22Rv1 (cell line): Measurements from ENCODE around the gene ANTKMT.

Experiments
- H3K27ac ChIP-seq: fragments of 450-650 bp; 2 replicates; pipeline ENCODE4 v1.5.1; 2017
- ZFX ChIP-seq: fragments of 450-650 bp; IDR thresholded peaks from 2 replicates; pipeline ENCODE4 v1.6.1; 2017; ENCODE audit warnings: antibody characterized with exemption, borderline replicate concordance
- TF ChIP-seq, protein P1 (sequence below): fragments of 450-650 bp; IDR thresholded peaks from 2 replicates; pipeline ENCODE4 v1.5.1; 2017; ENCODE audit warnings: mild to moderate bottlenecking

The ANTKMT gene

DNA sequence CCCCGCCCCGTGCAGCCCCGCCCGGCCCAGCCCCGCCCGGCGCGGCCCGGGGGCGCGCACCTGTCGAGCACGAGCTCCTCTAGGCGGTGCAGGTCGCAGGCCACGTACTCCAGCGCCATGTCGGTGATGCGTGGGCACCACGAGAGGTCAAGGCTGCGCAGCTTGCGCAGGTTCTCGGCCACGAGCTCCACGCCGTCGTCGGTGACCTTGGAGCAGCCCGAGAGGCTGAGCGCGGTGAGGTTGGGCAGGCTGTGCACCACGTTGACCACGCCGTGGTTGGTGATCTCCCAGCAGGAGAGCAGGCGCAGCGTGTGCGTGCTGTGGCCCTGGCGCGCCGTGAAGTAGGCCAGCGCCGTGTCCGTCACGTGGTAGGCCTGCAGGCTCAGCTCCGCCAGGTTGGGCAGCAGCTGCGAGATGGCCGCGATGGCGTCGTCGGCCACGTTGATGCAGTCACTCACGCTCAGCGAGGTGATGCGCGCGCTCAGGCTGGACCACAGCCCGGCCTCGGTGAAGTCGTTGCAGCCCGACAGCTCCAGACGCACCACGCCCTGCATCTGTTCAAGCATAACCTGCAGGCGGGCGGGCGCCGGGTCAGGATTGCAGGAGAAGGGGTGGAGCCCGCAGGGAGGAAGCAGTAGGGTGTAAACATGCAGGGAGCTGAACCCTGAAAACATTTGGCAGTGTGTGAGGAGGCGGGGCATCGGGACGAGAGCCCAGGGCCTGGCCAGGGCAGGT, 25.4 kb upstream of the ANTKMT start:
- H3K27ac ChIP-seq: peak overlapping the region; percentile 98
- TF ChIP-seq ZFX: no peak
- TF ChIP-seq, protein P1, sequence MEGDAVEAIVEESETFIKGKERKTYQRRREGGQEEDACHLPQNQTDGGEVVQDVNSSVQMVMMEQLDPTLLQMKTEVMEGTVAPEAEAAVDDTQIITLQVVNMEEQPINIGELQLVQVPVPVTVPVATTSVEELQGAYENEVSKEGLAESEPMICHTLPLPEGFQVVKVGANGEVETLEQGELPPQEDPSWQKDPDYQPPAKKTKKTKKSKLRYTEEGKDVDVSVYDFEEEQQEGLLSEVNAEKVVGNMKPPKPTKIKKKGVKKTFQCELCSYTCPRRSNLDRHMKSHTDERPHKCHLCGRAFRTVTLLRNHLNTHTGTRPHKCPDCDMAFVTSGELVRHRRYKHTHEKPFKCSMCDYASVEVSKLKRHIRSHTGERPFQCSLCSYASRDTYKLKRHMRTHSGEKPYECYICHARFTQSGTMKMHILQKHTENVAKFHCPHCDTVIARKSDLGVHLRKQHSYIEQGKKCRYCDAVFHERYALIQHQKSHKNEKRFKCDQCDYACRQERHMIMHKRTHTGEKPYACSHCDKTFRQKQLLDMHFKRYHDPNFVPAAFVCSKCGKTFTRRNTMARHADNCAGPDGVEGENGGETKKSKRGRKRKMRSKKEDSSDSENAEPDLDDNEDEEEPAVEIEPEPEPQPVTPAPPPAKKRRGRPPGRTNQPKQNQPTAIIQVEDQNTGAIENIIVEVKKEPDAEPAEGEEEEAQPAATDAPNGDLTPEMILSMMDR: no peak

- TF ChIP-seq ZFX: no peak
- TF ChIP-seq, protein P1: no peak
- 0 out of 2 replicates have a peak overlapping the region, but pooled peaks have one; percentile 27 for H3K27ac ChIP-seq
Observed at GRCh38 chr16:698911-699671, 21.9 kb upstream of the ANTKMT start.

DNA sequence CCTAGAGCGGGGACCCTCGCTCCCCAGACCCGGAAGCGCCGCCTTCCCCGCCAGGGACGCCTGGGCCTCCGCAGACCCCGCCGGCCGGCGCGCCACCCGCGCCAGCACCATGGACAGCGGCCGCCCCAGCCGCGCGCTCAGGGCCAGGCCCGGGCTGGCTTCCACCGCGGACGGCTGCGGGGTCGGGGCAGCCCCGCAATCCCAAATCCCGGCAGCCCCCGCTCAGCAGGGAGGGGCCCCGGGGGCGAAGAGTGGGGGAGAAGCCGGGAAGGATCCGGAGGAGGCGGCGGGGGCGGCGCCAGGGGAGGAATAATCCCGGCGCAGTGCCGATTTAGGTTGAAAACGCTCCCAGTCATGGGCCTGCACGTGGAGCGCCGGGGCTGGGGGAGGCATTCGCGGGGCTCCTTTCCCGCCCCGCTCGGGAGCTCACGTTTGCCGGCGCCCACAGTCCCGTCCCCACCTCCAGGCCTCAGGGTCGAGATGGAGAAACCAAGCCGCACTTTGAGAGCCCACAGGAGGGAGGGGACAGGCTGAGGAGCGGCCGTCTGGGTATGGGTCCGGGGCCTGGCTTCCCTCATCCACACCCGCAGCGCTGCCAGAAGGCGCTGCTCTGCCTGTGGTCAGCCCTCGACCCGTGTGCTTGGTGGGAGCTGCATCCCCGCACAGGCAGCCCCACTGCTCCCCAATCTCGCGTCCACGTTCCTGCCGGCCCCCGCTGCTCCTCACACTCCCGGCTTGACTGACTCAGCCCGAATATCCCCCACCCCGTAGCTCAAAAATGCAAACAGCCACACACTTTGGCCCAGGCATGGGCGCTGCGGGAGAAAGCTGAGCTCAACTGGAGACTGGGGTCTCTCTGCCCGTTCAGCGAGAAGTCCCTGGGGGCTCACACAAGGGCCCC, 20.0 kb upstream of the ANTKMT start:
- TF ChIP-seq ZFX: no peak
- TF ChIP-seq, protein P1: no peak
- no peak overlapping the region for H3K27ac ChIP-seq

DNA sequence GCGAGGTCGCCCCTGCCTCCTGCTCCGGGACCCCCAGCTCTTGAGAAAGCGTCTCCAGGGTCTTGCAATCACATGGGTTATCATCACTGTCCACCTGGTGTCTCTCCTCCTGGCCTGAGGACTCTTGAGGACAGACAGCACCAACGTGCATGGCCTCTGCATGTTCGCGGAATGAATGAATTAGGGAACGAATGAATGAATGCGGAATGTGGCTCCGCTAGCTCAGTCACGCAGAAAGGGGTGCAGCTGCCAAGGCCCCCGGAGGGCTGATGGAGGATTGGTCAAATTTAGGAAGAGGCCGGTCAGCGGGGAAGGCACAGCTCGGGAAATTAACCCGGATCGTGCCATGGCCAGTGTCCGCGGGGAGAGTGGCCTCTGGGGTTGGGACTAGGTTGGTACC, 18.6 kb upstream of the ANTKMT start:
- TF ChIP-seq, protein P1: no peak
- no peak for TF ChIP-seq ZFX
- peak overlapping the region; percentile 90; the same call in 1 of the 2 replicates for H3K27ac ChIP-seq

DNA sequence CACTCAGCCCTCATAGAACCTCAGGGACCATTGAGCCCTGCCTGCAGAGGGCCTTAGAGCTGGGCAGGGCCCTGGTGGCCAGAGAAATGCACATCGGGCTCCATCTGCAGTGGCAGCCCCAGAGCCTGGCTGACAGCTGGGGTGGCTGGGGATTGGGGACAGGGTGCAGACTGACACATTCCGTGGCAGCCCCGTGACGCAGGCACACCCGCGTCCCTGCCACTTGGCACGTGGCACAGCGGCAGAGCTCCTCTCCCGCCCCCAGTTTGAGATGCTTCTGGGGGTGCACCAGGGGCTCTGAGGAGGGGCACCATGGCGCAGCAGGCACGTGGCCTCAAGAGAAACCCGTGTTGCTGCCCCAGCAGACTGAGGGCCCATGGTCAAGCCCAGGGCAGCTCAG, 17.5 kb upstream of the ANTKMT start:
- no peak for TF ChIP-seq ZFX
- TF ChIP-seq, protein P1: no peak

DNA sequence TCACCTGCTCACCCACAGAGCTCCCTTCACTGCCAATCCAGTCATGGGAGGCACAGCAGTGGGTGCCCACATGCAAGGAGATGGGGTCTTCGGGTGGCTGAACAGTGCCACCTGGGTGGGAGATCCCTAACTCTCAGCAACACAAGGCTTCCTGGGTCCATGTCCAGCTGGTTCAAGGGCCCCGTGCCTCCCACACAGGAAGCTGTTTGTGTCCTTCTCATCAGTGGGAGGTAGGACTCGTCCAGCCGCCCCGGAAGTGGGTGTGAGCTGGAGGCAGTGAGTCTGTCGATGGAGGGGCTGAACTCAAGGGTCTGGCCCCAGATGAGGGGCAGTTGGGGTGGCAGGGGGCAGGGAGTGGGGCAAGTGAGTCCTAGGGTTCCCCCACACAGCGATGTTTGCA, 16.9 kb upstream of the ANTKMT start:
- TF ChIP-seq ZFX: no peak
- TF ChIP-seq, protein P1: no peak
- peak overlapping the region; percentile 90 for H3K27ac ChIP-seq

More for the DNA sequence above, 17.5 kb upstream of the ANTKMT start:
- H3K27ac ChIP-seq: peak overlapping the region; percentile 90
